ENCODE results near the gene CCL18.
A peak's percentile ranks its signal among the peaks of the same experiment; 100 is the strongest.
"Not testable (repeated sequence)": the region's sequence is repeated elsewhere in the genome, so short reads cannot be mapped to it uniquely, and the experiment has no call there.

Gene CCL18

DNA sequence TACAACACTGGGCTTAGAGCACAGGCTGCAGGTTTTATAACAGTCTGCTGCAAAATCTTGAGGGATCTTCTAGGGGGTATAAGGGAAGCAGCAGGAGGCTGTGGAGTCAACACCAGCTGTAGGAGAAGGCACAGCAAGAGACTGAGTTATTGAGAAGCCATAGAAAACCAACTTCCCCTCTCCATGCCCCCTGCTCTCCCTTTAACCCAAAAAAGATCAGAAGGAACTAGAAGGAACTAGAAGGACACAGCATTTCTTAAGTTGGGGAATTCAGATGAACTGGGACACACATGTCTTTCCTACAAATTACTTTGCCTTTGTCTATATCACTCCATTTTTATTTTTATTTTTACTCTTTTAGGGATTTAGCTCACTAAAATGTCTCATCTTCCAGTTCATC is 6.2 kb upstream of the CCL18 start:
- H3K27ac Mint-ChIP-seq: no peak overlapping the region
- H3K4me1 Mint-ChIP-seq: peaks cover 10% of the 10 kb centered on the region
- H3K27me3 Mint-ChIP-seq: peaks cover 10% of the 10 kb centered on the region
- no peaks in the 10 kb centered on the region for H3K9me3 Mint-ChIP-seq
- ATAC-seq (no peak), DNase-seq (no peak)
- H3K4me3 Mint-ChIP-seq: no peak overlapping the region
- no peaks in the 10 kb centered on the region for H3K36me3 Mint-ChIP-seq (ENCODE audit: low read depth)

DNA sequence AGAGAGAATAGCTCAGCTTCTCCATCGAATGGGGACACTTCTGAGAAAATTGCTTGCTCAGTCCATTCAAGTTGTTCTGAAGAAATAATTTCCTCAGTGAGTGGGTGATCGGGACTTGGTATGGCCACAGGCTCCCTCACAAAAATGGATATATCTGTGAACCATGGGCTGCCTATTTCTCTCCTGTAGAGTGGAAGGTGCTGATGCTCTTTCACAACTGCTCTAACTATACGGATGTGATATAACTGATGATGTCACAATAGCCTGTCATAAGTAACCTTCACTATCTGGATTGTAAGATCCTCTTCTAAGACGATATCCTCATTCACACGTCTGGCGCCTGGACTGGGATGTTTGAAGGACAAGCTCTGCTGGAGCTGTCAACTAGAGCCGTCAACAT is 4.7 kb upstream of the CCL18 start:
- ATAC-seq: no peak
- peaks cover 2% of the 10 kb centered on the region for H3K36me3 Mint-ChIP-seq (ENCODE audit: low read depth)

DNA sequence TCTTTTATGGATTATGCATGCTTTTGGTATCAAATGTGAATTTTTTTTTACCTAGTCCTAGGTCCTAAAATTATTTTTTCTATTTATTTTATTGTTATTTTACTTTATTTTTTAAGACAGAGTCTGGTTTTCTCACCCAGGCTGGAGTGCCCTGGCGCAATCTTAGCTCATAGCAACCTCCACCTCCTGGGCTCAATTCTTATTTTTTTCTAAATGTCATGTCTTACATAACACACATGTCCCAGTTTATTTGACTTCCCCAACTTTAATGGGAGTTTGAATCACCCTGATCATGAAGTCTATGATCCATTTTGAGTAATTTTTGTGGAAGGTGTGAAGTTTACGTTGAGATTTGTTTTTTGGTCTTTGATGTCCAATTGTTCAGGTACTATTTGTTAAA is 3.3 kb upstream of the CCL18 start:
- DNase-seq: no peak
- H3K27ac Mint-ChIP-seq: no peak overlapping the region
- peaks cover 2% of the 10 kb centered on the region for H3K36me3 Mint-ChIP-seq (ENCODE audit: low read depth)
- no peaks in the 10 kb centered on the region for H3K9me3 Mint-ChIP-seq
- no peak overlapping the region for H3K4me3 Mint-ChIP-seq
- ATAC-seq: no peak
- H3K4me1 Mint-ChIP-seq: peaks cover 9% of the 10 kb centered on the region
- H3K27me3 Mint-ChIP-seq: peaks cover 8% of the 10 kb centered on the region

More for the DNA sequence above, 4.7 kb upstream of the CCL18 start:
- Mint-ChIP-seq H3K4me3 (no peak overlapping the region), H3K9me3 (no peaks in the 10 kb centered on the region), H3K4me1 (peaks cover 10% of the 10 kb centered on the region), H3K27ac (no peak overlapping the region), H3K27me3 (peaks cover 8% of the 10 kb centered on the region)
- DNase-seq: no peak

DNA sequence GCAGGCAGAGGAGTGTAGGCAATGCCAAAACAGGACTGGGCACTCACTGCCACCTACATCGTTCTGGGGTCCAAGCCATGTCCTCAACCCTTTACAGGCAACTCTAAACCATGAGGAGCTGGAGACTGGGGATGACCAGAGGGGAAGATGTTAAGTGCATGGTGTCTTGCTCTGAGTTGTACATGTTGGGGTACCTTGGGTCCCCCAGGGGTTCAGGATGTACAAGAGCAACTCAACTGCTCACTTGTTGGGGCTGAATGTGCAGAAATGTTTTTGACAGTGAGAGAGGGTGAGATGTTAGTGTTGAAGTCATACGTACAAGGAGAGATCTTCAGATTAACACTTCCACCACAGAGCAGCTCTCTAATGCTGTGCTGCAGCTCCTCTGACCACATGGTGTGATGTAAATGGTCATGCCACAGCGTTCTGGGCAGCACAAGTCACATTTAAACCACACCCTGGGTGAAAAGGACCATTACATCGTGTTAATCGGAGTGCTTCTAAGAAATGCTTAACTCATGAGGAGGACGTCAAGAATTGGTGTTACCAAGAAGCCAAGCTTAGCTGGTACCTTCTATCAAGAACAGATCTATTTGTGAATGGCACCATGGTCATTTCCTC is 2.4 kb downstream of the CCL18 start:
- H3K27me3 Mint-ChIP-seq: peaks cover 8% of the 10 kb centered on the region
- ATAC-seq (peak; percentile 83), DNase-seq (no peak)
- no peaks in the 10 kb centered on the region for H3K9me3 Mint-ChIP-seq
- no peak overlapping the region for H3K4me3 Mint-ChIP-seq
- H3K4me1 Mint-ChIP-seq: peaks cover 40% of the 10 kb centered on the region
- H3K36me3 Mint-ChIP-seq (ENCODE audit: low read depth): peaks cover 2% of the 10 kb centered on the region
- peak overlapping the region; percentile 44 for H3K27ac Mint-ChIP-seq

DNA sequence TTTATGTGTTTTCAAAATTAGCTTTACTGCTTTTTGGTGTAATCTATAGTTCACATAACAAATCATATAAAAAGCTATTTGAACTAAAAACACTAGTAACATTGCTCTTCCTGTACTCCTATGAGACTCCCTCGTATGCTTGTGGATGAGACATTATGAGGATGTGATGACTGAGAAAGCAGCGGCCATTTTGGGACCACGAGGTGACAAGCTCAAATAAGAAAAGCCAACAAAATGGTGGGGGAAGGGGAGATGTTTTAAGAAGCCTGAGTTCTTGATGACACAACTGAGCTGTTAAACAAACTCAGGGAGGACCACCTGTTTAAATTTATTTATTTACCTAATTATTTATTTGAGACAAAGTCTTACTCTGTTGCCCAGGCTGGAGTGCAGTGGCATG is 4.5 kb downstream of the CCL18 start:
- H3K4me1 Mint-ChIP-seq: peaks cover 60% of the 10 kb centered on the region
- ATAC-seq (no peak), DNase-seq (no peak)
- H3K27ac Mint-ChIP-seq: peak overlapping the region; percentile 27
- H3K4me3 Mint-ChIP-seq: no peak overlapping the region
- H3K27me3 Mint-ChIP-seq: peaks cover 6% of the 10 kb centered on the region
- H3K36me3 Mint-ChIP-seq (ENCODE audit: low read depth): peaks cover under 1% of the 10 kb centered on the region
- H3K9me3 Mint-ChIP-seq: no peaks in the 10 kb centered on the region

DNA sequence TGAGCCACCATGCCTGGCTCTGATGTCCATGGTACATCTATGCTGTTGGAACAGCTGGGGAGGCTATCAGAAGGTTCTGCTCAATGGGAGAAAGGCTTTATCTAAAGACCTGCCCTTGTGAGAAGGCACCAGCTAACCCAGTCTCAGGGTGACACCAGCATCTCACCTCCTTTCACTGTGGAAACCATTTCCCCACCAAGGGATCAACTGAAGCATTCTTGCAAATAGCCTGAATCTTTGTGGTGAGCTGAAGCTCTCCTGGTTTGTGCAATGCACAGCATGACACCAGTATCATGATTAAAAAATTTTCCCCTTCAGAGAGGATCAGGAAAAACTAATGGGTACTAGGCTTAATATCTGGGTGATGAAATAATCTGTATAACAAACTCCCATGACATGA is 5.1 kb downstream of the CCL18 start:
- Mint-ChIP-seq H3K4me3 (no peak overlapping the region), H3K4me1 (peaks cover 66% of the 10 kb centered on the region), H3K27ac (no peak overlapping the region), H3K9me3 (no peaks in the 10 kb centered on the region), H3K36me3 (ENCODE audit: low read depth) (no peaks in the 10 kb centered on the region), H3K27me3 (peaks cover 6% of the 10 kb centered on the region)
- DNase-seq: no peak
- no peak for ATAC-seq

DNA sequence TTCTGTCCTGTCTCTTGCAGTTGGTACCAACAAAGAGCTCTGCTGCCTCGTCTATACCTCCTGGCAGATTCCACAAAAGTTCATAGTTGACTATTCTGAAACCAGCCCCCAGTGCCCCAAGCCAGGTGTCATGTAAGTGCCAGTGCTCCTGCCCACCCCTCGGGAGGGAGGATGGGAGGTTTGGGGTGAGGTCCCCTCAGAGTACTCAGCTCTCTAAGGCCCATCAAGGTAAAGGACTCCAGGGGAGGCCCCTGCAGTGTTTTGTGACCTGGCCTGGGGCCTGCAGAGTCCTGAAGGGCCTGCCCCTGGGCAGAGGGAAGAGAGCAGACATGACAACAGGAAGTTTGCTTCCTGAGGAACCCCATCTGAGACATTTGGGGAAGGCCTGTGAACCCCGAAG is 6.4 kb downstream of the CCL18 start:
- Mint-ChIP-seq H3K36me3 (ENCODE audit: low read depth) (no peaks in the 10 kb centered on the region), H3K27ac (peak overlapping the region; percentile 25), H3K9me3 (no peaks in the 10 kb centered on the region), H3K4me3 (no peak overlapping the region), H3K27me3 (peaks cover 6% of the 10 kb centered on the region), H3K4me1 (peaks cover 74% of the 10 kb centered on the region)
- DNase-seq (no peak), ATAC-seq (no peak)

DNA sequence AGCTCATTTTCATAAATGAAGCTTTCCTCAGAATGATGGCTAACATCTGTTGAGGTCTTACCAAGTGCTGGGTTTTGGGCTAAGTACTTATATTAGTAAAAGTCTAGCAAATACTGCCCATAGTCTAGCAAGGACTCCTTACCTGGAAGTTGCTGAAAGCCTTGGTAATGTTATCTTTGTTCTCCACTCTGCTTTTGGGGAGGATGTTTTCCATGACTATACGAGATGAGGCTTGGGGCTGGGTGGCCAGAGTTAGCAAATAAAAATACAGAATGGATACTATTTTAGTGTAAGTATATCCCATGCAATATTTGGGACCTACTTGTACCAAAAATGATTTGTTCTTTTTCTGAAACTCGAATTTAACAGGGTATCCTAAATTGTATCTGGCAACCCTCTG is 7.7 kb downstream of the CCL18 start:
- Mint-ChIP-seq H3K27me3 (peaks cover 8% of the 10 kb centered on the region), H3K9me3 (peaks cover 2% of the 10 kb centered on the region), H3K4me1 (peaks cover 64% of the 10 kb centered on the region), H3K27ac (peak overlapping the region; percentile 43), H3K4me3 (no peak overlapping the region), H3K36me3 (ENCODE audit: low read depth) (no peaks in the 10 kb centered on the region)
- DNase-seq (no peak), ATAC-seq (no peak)

DNA sequence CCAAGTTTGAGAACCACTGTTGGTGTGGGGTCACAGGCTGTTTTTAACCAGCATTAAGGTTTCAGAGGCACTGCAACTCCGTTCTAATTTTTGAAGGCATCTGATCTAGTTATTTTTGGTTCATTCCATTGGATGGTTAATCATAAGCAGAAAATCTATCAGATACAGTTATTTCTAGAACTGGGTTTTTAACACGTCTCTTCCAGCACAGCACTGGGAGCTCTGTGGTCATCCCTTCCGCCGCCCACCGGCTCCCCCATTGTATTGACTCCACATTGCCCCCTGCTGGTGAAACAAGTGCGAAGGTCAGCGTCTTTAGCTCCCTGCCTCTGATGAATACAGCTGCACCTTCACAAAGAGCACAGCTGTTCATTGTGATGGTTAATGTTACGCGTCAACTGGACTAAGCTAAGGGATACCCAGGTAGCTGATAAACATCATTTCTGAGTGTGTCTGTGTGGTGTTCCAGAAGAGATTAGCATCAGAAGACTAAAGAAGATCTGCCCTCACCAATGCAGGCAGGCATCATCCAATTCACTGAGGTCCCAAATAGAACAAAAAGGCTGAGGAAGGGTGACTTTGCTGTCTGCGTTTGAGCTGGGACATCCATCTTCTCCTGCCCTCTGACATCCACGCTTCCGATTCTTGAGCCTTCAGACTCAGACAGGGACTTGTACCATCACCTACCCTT is 8.5 kb downstream of the CCL18 start:
- Mint-ChIP-seq H3K4me3 (no peak overlapping the region), H3K4me1 (peaks cover 61% of the 10 kb centered on the region), H3K9me3 (peaks cover 7% of the 10 kb centered on the region), H3K27me3 (peaks cover 10% of the 10 kb centered on the region), H3K36me3 (ENCODE audit: low read depth) (no peaks in the 10 kb centered on the region), H3K27ac (peak overlapping the region; percentile 43)
- ATAC-seq: peak; percentile 83
- peak; percentile 89 for DNase-seq

DNA sequence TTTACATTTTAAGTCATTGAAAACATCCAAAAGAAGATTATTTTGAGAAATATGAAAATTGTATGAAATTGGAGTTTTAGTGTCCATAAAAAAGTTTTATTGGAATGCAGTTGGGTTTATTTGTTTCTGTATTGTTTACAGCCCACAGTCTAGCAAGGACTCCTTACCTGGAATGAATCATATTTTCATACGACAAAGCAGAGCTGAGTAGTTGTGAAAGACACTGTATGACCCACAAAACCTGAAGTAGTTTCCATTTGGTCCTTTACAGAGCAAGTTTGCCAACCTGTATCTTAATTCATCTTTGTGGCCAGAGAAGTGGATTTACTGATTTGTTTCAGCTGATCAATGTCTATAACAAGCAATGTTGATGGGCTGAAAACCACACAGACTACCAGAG is 10.3 kb downstream of the CCL18 start:
- Mint-ChIP-seq H3K9me3 (peaks cover 12% of the 10 kb centered on the region), H3K27me3 (peaks cover 7% of the 10 kb centered on the region), H3K4me3 (no peak overlapping the region), H3K27ac (peak overlapping the region; percentile 28), H3K4me1 (peaks cover 54% of the 10 kb centered on the region), H3K36me3 (ENCODE audit: low read depth) (no peaks in the 10 kb centered on the region)
- DNase-seq (no peak), ATAC-seq (peak; percentile 83)

DNA sequence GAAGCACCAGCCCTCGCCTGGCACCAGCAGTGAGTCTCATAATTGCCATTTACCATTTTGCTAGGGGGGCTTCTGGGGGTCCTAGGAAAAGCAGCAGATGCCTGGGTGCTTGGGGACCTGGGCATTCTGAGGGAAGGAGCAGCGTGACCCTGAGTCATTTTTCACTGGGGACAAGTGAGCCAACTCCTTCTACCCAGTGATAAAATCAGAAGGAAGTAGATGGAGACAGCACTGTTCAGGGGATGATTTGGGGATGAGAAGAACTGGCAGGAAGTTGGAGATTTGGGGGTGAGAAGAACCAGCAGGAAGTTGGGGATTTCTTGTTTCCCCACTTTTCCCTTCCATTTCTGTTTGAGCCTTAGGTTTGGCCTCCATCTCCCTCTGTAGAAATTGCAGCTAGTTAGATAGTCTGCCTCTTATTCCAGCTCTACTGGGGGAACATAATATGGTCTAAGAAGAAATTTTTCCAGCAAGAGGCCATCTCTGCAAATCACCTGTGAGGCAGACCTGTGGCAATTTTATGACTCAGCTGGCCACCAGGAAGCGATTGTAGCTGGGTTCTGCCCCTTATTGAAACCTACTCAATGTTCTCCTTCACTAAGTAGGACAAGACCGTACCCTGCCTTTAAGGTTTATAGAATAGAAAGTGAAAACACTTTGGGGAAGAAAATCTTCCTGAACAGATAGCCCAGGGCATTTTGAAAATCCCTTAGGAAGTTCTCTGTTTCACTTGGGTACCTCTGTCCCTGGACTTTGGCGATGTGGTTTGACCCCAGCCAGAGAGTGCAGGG is 17.8 kb downstream of the CCL18 start:
- H3K27me3 Mint-ChIP-seq; DNase-seq; H3K36me3 Mint-ChIP-seq (ENCODE audit: low read depth); H3K9me3 Mint-ChIP-seq: not testable (repeated sequence)
- Mint-ChIP-seq H3K27ac (peak overlapping the region; percentile 92), H3K4me1 (peaks cover 50% of the 10 kb centered on the region), H3K4me3 (peak overlapping the region; percentile 54)
- ATAC-seq: peak; percentile 30

DNA sequence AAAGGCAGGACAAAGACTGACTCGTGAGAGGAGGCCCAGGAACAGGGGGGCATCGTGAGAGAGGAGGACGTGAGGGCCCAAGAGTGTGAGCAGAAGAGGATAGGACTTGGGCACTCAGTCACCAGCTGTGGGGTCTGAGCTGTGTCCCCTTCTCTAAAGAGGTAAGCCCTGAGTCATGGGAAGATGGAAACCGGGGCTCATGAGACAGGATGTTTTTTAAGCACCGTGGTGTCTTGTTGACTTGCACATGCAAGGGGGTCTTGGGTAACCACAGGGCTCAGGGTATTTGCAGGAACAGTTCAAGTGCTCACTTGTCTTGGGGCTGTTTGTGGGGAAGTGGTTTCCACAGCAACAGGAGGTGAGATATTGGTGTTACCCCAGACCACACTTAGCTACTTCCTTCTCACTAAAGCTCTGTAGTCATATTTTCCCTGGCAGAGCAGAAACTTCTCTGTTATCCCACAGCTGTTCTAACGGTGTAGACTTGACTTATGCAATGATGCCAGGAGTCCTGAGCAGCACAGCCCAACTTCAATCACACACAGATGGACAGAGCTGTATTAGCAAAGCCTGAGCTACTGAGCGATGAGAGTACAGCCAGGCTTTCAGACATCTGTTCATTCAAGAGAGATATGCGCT is 18.5 kb downstream of the CCL18 start:
- peak overlapping the region; percentile 54 for H3K4me3 Mint-ChIP-seq

DNA sequence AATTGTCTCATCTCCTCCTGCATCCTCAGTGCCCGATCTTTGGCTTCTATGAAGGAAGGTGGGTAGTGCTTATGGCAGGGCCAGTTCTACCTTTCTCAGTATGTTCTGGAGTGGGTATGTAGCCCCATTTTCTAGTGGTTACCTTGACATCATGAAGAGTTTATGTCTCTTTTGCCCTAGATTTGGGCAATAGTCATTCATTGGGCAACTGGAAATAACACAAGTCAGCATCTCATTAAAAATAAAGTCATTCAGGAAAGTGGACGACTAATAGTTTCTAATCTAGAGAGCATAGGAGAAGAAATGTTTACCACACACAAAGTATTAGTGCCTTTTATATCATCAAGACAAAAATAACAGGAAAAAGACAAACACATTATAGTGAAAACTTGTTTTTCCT is 19.6 kb downstream of the CCL18 start:
- not testable (repeated sequence) for H3K27me3 Mint-ChIP-seq; DNase-seq; H3K36me3 Mint-ChIP-seq (ENCODE audit: low read depth); H3K4me3 Mint-ChIP-seq; H3K9me3 Mint-ChIP-seq; ATAC-seq
- Mint-ChIP-seq H3K27ac (peak overlapping the region; percentile 46), H3K4me1 (peaks cover 56% of the 10 kb centered on the region)

More for the DNA sequence above, 18.5 kb downstream of the CCL18 start:
- DNase-seq (peak; percentile 60), ATAC-seq (peak; percentile 92)
- Mint-ChIP-seq H3K4me1 (peaks cover 50% of the 10 kb centered on the region), H3K27ac (peak overlapping the region; percentile 92)
- not testable (repeated sequence) for H3K36me3 Mint-ChIP-seq (ENCODE audit: low read depth); H3K9me3 Mint-ChIP-seq; H3K27me3 Mint-ChIP-seq

DNA sequence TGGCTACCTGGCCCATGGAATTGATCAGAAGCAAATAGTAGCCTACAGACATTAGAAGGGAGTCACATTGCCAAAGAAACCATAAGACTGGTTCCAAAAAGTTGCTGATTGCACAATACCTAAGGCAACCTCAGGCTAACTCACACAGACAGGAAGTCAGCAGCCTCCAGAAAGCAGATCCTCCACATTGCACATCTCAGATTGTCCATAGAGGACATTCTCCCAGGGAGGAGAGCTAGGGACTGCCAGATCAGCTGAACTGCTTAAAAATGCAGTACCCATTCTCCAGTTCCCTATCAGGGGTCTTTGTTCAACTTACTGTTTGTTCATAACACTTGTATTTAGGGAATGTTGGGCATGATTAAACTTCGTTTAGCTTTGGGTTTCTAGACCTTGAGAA is 21.7 kb downstream of the CCL18 start:
- H3K4me1 Mint-ChIP-seq: peaks cover 76% of the 10 kb centered on the region
- H3K4me3 Mint-ChIP-seq: no peak overlapping the region
- H3K36me3 Mint-ChIP-seq (ENCODE audit: low read depth): peaks cover 9% of the 10 kb centered on the region
- no peak overlapping the region for H3K27ac Mint-ChIP-seq
- DNase-seq: no peak
- no peaks in the 10 kb centered on the region for H3K9me3 Mint-ChIP-seq
- ATAC-seq: no peak
- H3K27me3 Mint-ChIP-seq: peaks cover 4% of the 10 kb centered on the region

All from activated naive CD8-positive, alpha-beta T cell treated with anti-CD3 and anti-CD28 coated beads, Interleukin-2, amount 50 U/mL, for 24 hours (primary cell).